Right cardiac atrium (tissue), 5 donors: ENCODE data around the gene AFDN. TPM values are rescaled to one million over a fixed set of nuclear protein-coding genes. Genes with fewer than 3 reads are reported as not detected.
A peak's percentile ranks its signal among the peaks of the same experiment; 100 is the strongest.

Source experiments
- ATAC-seq, 2 donors: fragments of 200-7000 bp; cut with Tn5 transposase; one replicate each; pipeline versions ENCODE4 v1.8.0 to v1.9.1; 2020; ENCODE audit warnings: moderate library complexity in 2 of 2, mild to moderate bottlenecking in 1 of 2
- DNase-seq, 3 donors: peaks; one replicate each; pipeline ENCODE4 v3.0.0-alpha.2; 2020
- H3K27ac ChIP-seq: one replicate; pipeline ENCODE4 v1.5.1; 2013; ENCODE audit warnings: mild to moderate bottlenecking, low read length, control low read depth, moderate library complexity
- H3K27me3 ChIP-seq: one replicate; pipeline ENCODE4 v1.6.1; 2013; ENCODE audit not compliant: control insufficient read depth, insufficient read depth
- H3K4me1 ChIP-seq: one replicate; pipeline ENCODE4 v1.6.1; 2013; ENCODE audit warnings: low read length; ENCODE audit not compliant: control insufficient read depth, insufficient read depth
- H3K4me3 ChIP-seq: one replicate; pipeline ENCODE4 v1.5.1; 2013; ENCODE audit warnings: low read length, control low read depth
- H3K9me3 ChIP-seq: one replicate; pipeline ENCODE4 v1.6.1; 2013; ENCODE audit warnings: low read length; ENCODE audit not compliant: control insufficient read depth
- WGBS: extraction: QIAGEN DNeasy Blood & Tissue Kit; methylation state at CpG from one replicate; pipeline ENCODE4 v1.1.7; 2013; 5-methylcytosine and 5-hydroxymethylcytosine counted together
- intact Hi-C, 4 donors: fragments of 100-400 bp; cut with DNase I; formaldehyde crosslinking; loops; one replicate each; pipeline versions ENCODE4 v1.11.0 to v1.14.0; 2022 to 2023
- polyA plus RNA-seq: library from polyadenylated mRNA; stranded (reverse); fragments of 200-250 nt; gene quantifications from one replicate; pipeline ENCODE4 v1.2.3, GENCODE V29; 2013
- total RNA-seq, 4 donors: library from RNA; stranded (reverse); fragmentation: NEBNext Ultra II Directional; extraction: Animal tissue kit (Norgen Biotek cat#: 25700); gene quantifications; one replicate each; pipeline ENCODE4 v1.2.1, GENCODE V29; 2021
- donor health status: healthy with polysubstance abuse.
- donor health status: DM: no; HTN: yes; CAD: no.
- donor health status: DM: no; HTN: no; CAD: no.
- donor health status: DM: no; HTN: yes; CAD: no; lungs with severe emphysema.
- donor health status: DM: yes; HTN: yes; CAD: no.

Gene AFDN
- total and polyA plus RNA-seq, 5 donors, result 23.0 to 58.0 (median 48.6) TPM

DNA sequence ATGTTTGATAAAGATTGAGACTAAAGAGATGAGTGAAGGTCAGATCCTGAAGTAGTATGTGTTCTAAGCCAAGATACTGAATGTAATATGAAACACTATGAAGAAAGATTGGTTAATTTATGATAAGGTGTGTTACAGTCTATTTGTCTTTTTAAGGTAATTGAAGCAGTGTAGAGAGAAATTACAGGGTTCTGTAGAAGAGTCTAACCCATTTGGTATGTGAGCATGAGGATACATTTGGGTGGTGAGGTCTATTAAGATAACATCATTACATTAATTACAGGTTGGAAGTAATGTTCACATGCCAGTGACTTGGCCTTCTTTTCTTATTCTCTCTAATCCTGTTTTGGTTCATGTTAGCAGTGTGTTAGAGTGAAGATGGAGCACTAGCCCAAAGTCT, 61.4 kb downstream of the AFDN start:
- Histone ChIP-seq H3K27me3 (no peaks in the 10 kb centered on the region), H3K4me3 (no peak overlapping the region), H3K27ac (no peak overlapping the region), H3K9me3 (no peaks in the 10 kb centered on the region), H3K4me1 (no peaks in the 10 kb centered on the region)
- ATAC-seq (no peak), DNase-seq (no peak)
- intact Hi-C loops, result no loop called here

DNA sequence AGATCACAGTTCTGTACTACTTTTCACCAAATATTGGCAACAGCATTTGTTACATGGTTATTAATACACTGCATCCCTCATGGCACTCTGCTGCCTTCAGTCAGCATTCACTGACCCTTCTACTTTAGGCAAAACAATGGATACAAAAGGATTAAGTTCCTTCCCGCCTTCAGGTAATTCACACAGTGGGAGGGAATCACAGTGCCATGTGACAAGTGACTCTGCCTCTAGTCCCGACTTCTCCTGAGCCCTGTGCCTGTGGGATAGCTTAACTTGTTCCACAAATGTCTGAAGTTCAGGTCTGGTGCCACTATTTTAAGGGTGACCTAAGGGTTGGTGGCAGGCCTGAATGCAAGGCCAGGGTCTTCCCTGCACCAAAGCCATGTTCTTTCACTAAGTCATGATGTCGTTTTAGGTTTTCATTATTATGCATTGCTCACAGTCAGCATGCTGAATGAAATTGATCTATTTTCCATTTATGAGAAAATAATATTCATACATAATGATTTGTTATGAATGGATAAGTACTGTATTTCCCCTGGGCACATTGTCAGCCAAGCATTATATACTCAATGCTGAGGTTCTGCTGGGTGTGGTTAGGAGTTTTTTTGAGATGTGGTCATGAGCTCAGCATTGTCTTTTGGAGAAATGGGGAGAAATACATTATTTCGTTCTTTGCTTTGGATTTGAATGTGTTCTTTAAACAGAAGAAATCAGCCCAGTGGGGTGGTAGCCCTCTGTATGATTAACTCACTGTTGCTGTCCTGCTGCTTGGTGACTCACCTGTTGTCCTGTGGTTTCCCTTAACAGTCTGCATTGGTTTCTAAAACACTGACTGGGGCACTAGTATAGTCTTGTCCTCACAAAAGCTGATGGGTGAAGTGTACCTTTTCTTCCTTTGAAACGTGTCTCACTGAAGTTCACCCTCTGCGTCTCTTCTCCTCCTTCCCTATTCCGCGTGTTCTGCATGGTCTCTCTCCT, 66.4 kb downstream of the AFDN start:
- intact Hi-C loops, result loop anchor here in 1 of 4 donors (10.0 kb wide), 1 partner anchor 408 kb away; no protein-coding TSS in a partner anchor
- no peaks in the 10 kb centered on the region for H3K27me3 ChIP-seq
- ATAC-seq (no peak), DNase-seq (no peak)
- 83% methylated on average over 8 of the region's 8 CpGs for WGBS
- H3K4me3 ChIP-seq, result no peak overlapping the region
- no peak overlapping the region for H3K27ac ChIP-seq
- no peaks in the 10 kb centered on the region for H3K4me1 ChIP-seq
- H3K9me3 ChIP-seq, result no peaks in the 10 kb centered on the region

DNA sequence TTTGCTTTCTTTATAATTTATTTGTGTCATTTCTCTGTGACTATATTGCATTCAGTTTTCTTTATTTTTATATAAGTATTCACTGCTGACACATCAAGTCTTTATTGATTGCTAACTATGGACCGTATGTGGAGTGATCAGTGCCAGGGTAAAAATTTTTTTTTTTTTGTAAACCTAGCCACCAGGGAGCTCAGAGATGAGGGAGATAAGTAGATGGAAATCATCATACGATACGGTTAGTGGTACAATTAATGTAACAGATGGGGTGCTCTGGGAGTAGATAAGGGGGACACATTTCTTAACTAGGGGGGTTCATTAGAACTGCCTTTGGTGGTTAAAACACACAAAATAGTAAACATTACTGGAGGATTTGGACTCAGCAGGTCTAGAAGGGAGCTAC, 68.3 kb downstream of the AFDN start:
- Histone ChIP-seq H3K4me3 (no peak overlapping the region), H3K4me1 (no peaks in the 10 kb centered on the region), H3K27ac (no peak overlapping the region), H3K9me3 (no peaks in the 10 kb centered on the region), H3K27me3 (no peaks in the 10 kb centered on the region)
- no peak for ATAC-seq
- 66% methylated on average over 3 of the region's 3 CpGs for WGBS
- intact Hi-C loops, result loop anchor here (5.0 to 10.0 kb wide), 2 partner anchors 408 to 410 kb away; no protein-coding TSS in a partner anchor
- no peak for DNase-seq

DNA sequence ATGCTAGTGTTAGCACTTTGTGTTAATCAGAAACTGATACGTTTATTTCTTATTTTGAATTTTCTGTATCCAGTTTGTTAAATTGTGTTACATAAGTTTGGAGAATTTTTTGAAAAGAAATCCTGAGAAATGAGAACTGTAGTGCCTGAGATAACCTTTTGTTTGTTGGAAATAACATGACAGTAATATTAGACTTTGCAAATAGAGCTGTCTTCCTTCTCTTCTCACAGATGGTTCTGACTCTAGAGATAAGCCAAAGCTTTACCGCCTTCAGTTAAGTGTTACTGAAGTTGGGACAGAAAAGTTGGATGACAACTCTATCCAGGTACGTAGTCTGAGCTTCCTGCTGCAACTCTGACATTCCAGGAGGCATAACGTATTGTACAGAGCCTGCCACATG, 69.9 kb downstream of the AFDN start:
- DNase-seq (no peak), ATAC-seq (no peak)
- H3K4me3 ChIP-seq, result no peak overlapping the region
- no peaks in the 10 kb centered on the region for H3K4me1 ChIP-seq
- intact Hi-C loops, result loop anchor here (5.0 to 10.0 kb wide), 2 partner anchors 409 to 412 kb away; no protein-coding TSS in a partner anchor
- H3K27ac ChIP-seq, result no peak overlapping the region
- no peaks in the 10 kb centered on the region for H3K9me3 ChIP-seq
- WGBS, result 56% methylated on average over 4 of the region's 4 CpGs
- H3K27me3 ChIP-seq, result no peaks in the 10 kb centered on the region

DNA sequence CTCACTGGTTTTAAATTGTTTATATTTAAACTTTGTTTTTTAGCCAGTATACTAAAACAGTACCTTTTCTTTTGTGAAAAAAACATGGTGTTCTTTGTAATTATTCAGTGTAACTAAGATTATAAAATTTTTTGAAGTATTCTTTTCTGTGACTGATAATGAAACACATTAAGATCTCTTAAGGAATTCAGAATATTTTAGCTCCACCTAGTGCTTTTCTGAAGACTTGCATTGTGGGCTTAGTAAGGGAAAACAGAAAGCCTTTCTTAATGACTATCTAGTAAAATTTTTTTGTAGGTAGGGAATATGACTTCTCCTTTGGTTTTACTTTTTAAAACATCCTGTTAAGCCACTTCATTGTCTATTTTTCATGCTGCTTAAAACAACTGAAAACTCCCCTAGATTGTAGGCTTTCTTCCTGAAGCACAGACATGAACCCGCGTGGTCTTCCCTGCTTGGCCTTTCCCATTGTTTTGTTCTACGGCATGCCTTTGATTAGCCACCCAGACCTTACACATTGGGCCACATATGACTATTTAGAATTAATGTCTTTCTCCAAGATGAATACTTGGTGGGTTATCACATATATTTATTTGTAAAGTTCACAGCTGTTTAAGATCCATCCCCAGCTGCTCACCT, 72.1 kb downstream of the AFDN start:
- no peaks in the 10 kb centered on the region for H3K9me3 ChIP-seq
- H3K4me1 ChIP-seq, result no peaks in the 10 kb centered on the region
- H3K27ac ChIP-seq, result no peak overlapping the region
- intact Hi-C loops, result loop anchor here (5.0 to 10.0 kb wide), 2 partner anchors 411 to 414 kb away; no protein-coding TSS in a partner anchor
- no peak overlapping the region for H3K4me3 ChIP-seq
- ATAC-seq (peak; percentile 40 to 56), DNase-seq (no peak)
- no peaks in the 10 kb centered on the region for H3K27me3 ChIP-seq
- WGBS, result 80% methylated on average over 3 of the region's 3 CpGs

DNA sequence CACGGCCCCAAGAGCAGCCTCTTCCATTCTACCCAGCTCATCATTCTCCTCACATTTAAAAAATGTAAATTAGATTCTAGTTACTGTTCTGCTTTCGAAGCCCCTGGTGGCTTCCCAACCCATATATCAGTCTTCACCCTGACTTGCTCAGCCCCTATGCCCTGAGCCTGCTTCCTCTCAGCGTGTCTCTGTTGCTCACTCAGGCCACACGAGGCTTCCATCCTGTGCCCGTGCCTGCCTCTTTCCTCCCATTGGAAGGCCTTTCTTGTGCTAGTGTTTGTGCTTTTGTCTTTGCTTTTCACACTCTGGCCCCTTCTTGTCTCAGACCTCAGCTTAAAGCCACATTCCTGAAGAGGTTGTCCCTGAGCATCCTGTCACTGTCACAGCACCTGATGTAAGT, 78.1 kb downstream of the AFDN start:
- Histone ChIP-seq H3K4me3 (no peak overlapping the region), H3K4me1 (no peaks in the 10 kb centered on the region), H3K27ac (no peak overlapping the region), H3K9me3 (no peaks in the 10 kb centered on the region), H3K27me3 (no peaks in the 10 kb centered on the region)
- 72% methylated on average over 5 of the region's 5 CpGs for WGBS
- ATAC-seq, result no peak
- intact Hi-C loops, result loop anchor here in 2 of 4 donors (5.0 to 10.0 kb wide), 2 partner anchors 228 to 230 kb away; no protein-coding TSS in a partner anchor
- DNase-seq, result no peak

DNA sequence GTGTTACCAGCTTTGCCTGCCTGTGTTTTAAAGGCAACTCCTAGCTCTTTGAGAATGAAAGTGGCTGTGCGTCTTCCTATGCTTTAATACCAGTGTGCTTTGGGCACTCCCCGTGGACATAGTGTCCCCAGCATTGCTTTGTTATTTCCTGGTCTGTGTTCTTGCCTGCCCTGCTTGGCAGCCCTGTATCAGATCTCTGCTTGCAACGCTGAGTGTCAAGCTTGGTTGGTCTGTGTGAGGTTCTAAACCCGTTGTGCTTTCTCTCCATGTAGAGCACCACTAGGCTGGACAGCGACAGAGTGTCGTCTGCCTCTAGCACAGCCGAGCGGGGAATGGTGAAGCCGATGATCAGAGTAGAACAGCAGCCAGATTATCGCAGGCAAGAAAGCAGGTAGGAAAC, 80.2 kb downstream of the AFDN start:
- Histone ChIP-seq H3K27ac (peak overlapping the region; percentile 41), H3K4me3 (no peak overlapping the region), H3K27me3 (no peaks in the 10 kb centered on the region), H3K4me1 (no peaks in the 10 kb centered on the region), H3K9me3 (no peaks in the 10 kb centered on the region)
- WGBS, result 35% methylated on average over 10 of the region's 10 CpGs
- DNase-seq (peak; percentile 48 to 80 (median 69)), ATAC-seq (peak; percentile 96 to 98)
- intact Hi-C loops, result loop anchor here in 2 of 4 donors (5.0 to 10.0 kb wide), 2 partner anchors 225 to 228 kb away; no protein-coding TSS in a partner anchor

DNA sequence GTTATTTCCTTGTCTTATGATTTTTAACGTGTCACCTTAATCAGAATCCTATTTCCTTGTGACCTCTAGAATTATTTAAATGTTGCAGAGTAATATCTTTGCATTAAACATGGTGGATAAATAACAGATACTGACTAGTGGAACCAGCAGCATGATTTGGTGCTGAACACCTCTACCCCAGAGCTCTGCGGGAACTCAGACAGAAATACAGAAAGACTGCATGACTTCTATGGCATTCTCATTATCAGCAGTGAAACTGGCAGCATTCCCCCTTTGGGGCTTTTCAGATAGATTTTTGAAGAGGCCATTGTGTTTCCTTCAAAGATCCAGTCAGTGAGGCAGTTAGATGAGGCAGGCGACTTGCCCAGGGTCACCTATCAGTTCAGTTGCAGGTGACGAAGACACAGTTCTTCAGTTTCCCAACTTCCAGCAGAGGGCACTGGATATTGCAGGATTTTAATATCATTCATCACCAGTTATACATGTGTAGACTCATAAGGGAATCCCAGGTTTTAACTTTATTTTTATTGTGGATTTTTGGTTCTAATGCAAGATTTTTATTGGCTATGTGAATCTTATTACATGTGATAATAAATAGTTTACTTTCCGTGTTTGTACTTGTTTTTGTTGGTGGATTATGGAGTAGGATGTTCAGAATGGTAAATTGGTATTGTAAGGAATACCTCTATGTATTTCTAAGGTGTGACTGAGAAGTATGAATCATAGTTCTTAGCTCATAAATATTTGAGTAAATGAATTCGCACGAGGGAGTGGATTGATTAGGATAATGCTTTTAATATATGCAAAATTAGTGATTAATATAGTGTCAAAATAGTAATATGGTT, 81.3 kb downstream of the AFDN start:
- 57% methylated on average over 7 of the region's 7 CpGs for WGBS
- peak in 1 of 2 donors; percentile 64 for ATAC-seq
- intact Hi-C loops, result loop anchor here in 2 of 4 donors (5.0 to 10.0 kb wide), 2 partner anchors 224 to 227 kb away; no protein-coding TSS in a partner anchor
- Histone ChIP-seq H3K27me3 (no peaks in the 10 kb centered on the region), H3K9me3 (no peaks in the 10 kb centered on the region), H3K4me3 (no peak overlapping the region), H3K4me1 (no peaks in the 10 kb centered on the region), H3K27ac (no peak overlapping the region)
- peak in 1 of 3 donors; percentile 32 for DNase-seq

DNA sequence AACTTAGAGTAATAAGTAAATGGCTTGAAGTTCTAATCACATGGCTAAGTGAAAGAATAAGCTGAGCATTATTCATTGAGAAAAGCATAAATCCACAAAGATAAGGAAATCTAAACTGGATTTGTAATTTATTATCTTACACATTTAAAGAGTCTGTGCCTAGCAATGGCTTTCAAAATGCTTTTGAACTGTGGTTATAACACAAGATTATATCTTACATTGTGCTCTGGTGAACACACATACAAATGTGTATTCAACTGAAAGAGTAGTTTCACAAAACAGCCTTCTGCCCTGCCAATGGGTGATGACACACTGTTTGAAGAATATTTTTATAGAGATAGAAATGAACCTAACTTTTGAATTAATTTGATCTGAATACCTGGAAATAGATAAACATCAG, 83.3 kb downstream of the AFDN start:
- no peak for DNase-seq
- no peak for ATAC-seq
- Histone ChIP-seq H3K4me1 (no peaks in the 10 kb centered on the region), H3K27ac (no peak overlapping the region), H3K27me3 (no peaks in the 10 kb centered on the region), H3K4me3 (no peak overlapping the region), H3K9me3 (no peaks in the 10 kb centered on the region)
- intact Hi-C loops, result no loop called here

DNA sequence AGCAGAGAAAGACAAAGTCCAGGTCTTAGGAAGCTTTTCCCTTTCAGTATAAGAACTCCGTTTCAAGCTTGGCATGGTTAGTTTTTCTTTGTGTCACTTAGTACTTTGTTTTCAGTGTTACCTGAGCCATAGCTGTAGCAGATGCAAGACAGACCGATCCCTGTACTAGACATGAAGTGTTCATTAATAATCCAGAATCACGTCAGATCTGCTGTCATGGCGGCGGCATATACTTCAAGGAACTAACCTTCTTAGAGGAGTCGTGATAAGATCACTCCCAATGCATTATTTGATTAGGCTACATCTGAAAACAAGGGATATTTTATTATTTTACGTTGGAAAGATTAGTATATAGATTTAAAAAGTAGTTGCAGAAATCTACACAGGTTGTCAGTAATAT, 83.9 kb downstream of the AFDN start:
- no peaks in the 10 kb centered on the region for H3K27me3 ChIP-seq
- 91% methylated on average over 7 of the region's 7 CpGs for WGBS
- ATAC-seq, result no peak
- H3K4me3 ChIP-seq, result no peak overlapping the region
- intact Hi-C loops, result no loop called here
- H3K27ac ChIP-seq, result no peak overlapping the region
- no peak for DNase-seq
- no peaks in the 10 kb centered on the region for H3K9me3 ChIP-seq
- no peaks in the 10 kb centered on the region for H3K4me1 ChIP-seq
